Neural cell (in vitro differentiated cells): ENCODE measurements around the gene TEX35. TPM values are rescaled to one million over a fixed set of nuclear protein-coding genes. Genes with fewer than 3 reads are reported as not detected.

Source experiments
- H2AFZ ChIP-seq: fragments of 200-600, 300-800 bp; sonication (generic), shearing (Covaris generic); 2 replicates; pipeline ENCODE4 v1.6.0; 2014; ENCODE audit warnings: low read depth, mild to moderate bottlenecking, antibody characterized with exemption, low read length, moderate library complexity
- H3F3A ChIP-seq: fragments of 200-600 bp; shearing (Covaris generic); 2 replicates; pipeline ENCODE4 v1.6.1; 2016; ENCODE audit warnings: mild to moderate bottlenecking, moderate library complexity, mixed read lengths, antibody characterized with exemption, low read length; ENCODE audit not compliant: insufficient read depth, poor library complexity, severe bottlenecking
- H3K27ac ChIP-seq: fragments of 200-600, 300-800 bp; sonication (generic), shearing (Covaris generic); 2 replicates; pipeline ENCODE4 v1.5.1; 2014; ENCODE audit warnings: mild to moderate bottlenecking, low read length, moderate library complexity
- H3K27me3 ChIP-seq: fragments of 300-800, 200-600 bp; sonication (generic), shearing (Covaris generic); 2 replicates; pipeline ENCODE4 v1.6.0; 2014; ENCODE audit warnings: mild to moderate bottlenecking, low read depth, low read length, moderate library complexity; ENCODE audit not compliant: insufficient read depth
- H3K36me3 ChIP-seq: fragments of 300-800, 200-600 bp; sonication (generic), shearing (Covaris generic); 2 replicates; pipeline ENCODE4 v1.5.1; 2014; ENCODE audit warnings: mild to moderate bottlenecking, antibody characterized with exemption, low read length, moderate library complexity; ENCODE audit not compliant: insufficient read depth
- H3K4me2 ChIP-seq: fragments of 300-800, 200-600 bp; sonication (generic), shearing (Covaris generic); 2 replicates; pipeline ENCODE4 v1.6.0; 2014; ENCODE audit warnings: mild to moderate bottlenecking, low read length
- H3K4me3 ChIP-seq: fragments of 300-800, 200-600 bp; sonication (generic), shearing (Covaris generic); 2 replicates; pipeline ENCODE4 v1.5.1; 2014; ENCODE audit warnings: mild to moderate bottlenecking, low read length, moderate library complexity
- H3K79me2 ChIP-seq: fragments of 200-600 bp; shearing (Covaris generic); replicated peaks from 2 replicates; pipeline ENCODE4 v1.6.0; 2014; ENCODE audit warnings: mild to moderate bottlenecking, low read length, moderate library complexity; ENCODE audit not compliant: insufficient read depth
- H3K9ac ChIP-seq: fragments of 300-800, 200-600 bp; sonication (generic), shearing (Covaris generic); 2 replicates; pipeline ENCODE4 v1.6.1; 2016; ENCODE audit warnings: mild to moderate bottlenecking, low read length, mixed read lengths
- H3K9me2 ChIP-seq: fragments of 200-600 bp; shearing (Covaris generic); 2 replicates; pipeline ENCODE4 v1.6.1; 2016; ENCODE audit warnings: mild to moderate bottlenecking, low read length, mixed read lengths; ENCODE audit not compliant: insufficient read depth
- H3K9me3 ChIP-seq: fragments of 200-600, 300-800 bp; sonication (generic), shearing (Covaris generic); 2 replicates; pipeline ENCODE4 v1.6.1; 2016; ENCODE audit warnings: mild to moderate bottlenecking, mixed run types, low read length, moderate library complexity, mixed read lengths
- H4K20me1 ChIP-seq: fragments of 200-600 bp; shearing (Covaris generic); 2 replicates; pipeline ENCODE4 v1.6.1; 2016; ENCODE audit warnings: mild to moderate bottlenecking, mixed run types; ENCODE audit not compliant: insufficient read depth
- CTCF ChIP-seq: fragments of 450-650 bp; IDR thresholded peaks from 2 replicates; pipeline ENCODE4 v1.5.1; 2014; ENCODE audit warnings: antibody characterized with exemption, mild to moderate bottlenecking, moderate library complexity; ENCODE audit not compliant: poor library complexity, severe bottlenecking
- EP300 ChIP-seq: fragments of 450-650 bp; conservative IDR thresholded peaks from 2 replicates; pipeline ENCODE4 v1.6.1; 2014; ENCODE audit warnings: antibody characterized with exemption, mild to moderate bottlenecking, moderate library complexity; ENCODE audit not compliant: poor library complexity, severe bottlenecking
- EZH2 ChIP-seq: fragments of 200-600, 300-800 bp; shearing (Covaris generic), sonication (generic); IDR thresholded peaks from 2 replicates; pipeline ENCODE4 v1.6.1; 2014; ENCODE audit warnings: antibody characterized with exemption, low read length, borderline replicate concordance, mild to moderate bottlenecking; ENCODE audit not compliant: insufficient read depth, poor library complexity, severe bottlenecking
- MXI1 ChIP-seq: fragments of 450-650 bp; conservative IDR thresholded peaks from 2 replicates; pipeline ENCODE4 v1.6.1; 2014; ENCODE audit warnings: antibody characterized with exemption, mild to moderate bottlenecking; ENCODE audit not compliant: poor library complexity, severe bottlenecking
- POLR2AphosphoS5 ChIP-seq: IDR thresholded peaks from 2 replicates; pipeline ENCODE4 v1.6.1; 2012
- RAD21 ChIP-seq: fragments of 450-650 bp; conservative IDR thresholded peaks from 2 replicates; pipeline ENCODE4 v1.6.1; 2014; ENCODE audit warnings: antibody characterized with exemption, mild to moderate bottlenecking, moderate library complexity
- REST ChIP-seq: IDR thresholded peaks from 2 replicates; pipeline ENCODE4 v1.6.1; 2012; ENCODE audit warnings: borderline replicate concordance
- SMC3 ChIP-seq: fragments of 450-650 bp; conservative IDR thresholded peaks from 2 replicates; pipeline ENCODE4 v1.6.1; 2014; ENCODE audit warnings: antibody characterized with exemption, mild to moderate bottlenecking, moderate library complexity; ENCODE audit not compliant: poor library complexity
- TAF1 ChIP-seq: IDR thresholded peaks from 2 replicates; pipeline ENCODE4 v1.6.1; 2012; ENCODE audit warnings: low read depth
- polyA plus RNA-seq: library from polyadenylated mRNA; depleted of rRNA; stranded (reverse); fragments of >200 nt; gene quantifications from 2 replicates; pipeline ENCODE4 v1.2.3, GENCODE V29; 2014

TEX35 gene
- polyA plus RNA-seq, 1 donor from 2014 or later = not detected

GRCh38 chr1:178542554-178543289, 29.8 kb downstream of the TEX35 start:
- Histone ChIP-seq H3K36me3 (no peaks in the 10 kb centered on the region), H3F3A (no peaks in the 10 kb centered on the region), H3K4me3 (peak overlapping the region; percentile 79), H3K9me2 (no peaks in the 10 kb centered on the region), H4K20me1 (no peaks in the 10 kb centered on the region), H3K4me2 (peak overlapping the region; percentile 55), H3K79me2 (no peaks in the 10 kb centered on the region), H3K9ac (peak overlapping the region; percentile 77), H3K27ac (peak overlapping the region; percentile 70), H3K9me3 (no peaks in the 10 kb centered on the region), H3K27me3 (no peaks in the 10 kb centered on the region), H2AFZ (peak overlapping the region; percentile 87)
- TF ChIP-seq TAF1 (peak; percentile 51), SMC3 (peak; percentile 88), CTCF (peak; percentile 95), EP300 (peak; percentile 29), POLR2AphosphoS5 (peak; percentile 58), RAD21 (peak; percentile 92), REST (no peak), MXI1 (no peak), EZH2 (no peak)

- H3K79me2 ChIP-seq = no peaks in the 10 kb centered on the region
- H3K9me2 ChIP-seq = no peaks in the 10 kb centered on the region
- H3K27me3 ChIP-seq = no peaks in the 10 kb centered on the region
- H4K20me1 ChIP-seq = no peaks in the 10 kb centered on the region
- peak overlapping the region; percentile 70 for H3K27ac ChIP-seq
- H3K36me3 ChIP-seq = no peaks in the 10 kb centered on the region
- peak overlapping the region; percentile 55 for H3K4me2 ChIP-seq
- peak overlapping the region; percentile 79 for H3K4me3 ChIP-seq
- no peaks in the 10 kb centered on the region for H3K9me3 ChIP-seq
- H2AFZ ChIP-seq = peak overlapping the region; percentile 87
- TF ChIP-seq REST (no peak), SMC3 (no peak), RAD21 (no peak), EZH2 (no peak), TAF1 (no peak), MXI1 (no peak), CTCF (no peak), EP300 (no peak), POLR2AphosphoS5 (no peak)
- H3K9ac ChIP-seq = peak overlapping the region; percentile 77
- no peaks in the 10 kb centered on the region for H3F3A ChIP-seq
Measured at GRCh38 chr1:178543290-178543607, 30.3 kb downstream of the TEX35 start.
